NCI-H1694 (cell line): ENCODE results near the gene TNFRSF19.
"Not testable (repeated sequence)": the region's sequence is repeated elsewhere in the genome, so short reads cannot be mapped to it uniquely, and the experiment has no call there.

Experiments
- DNase-seq: peaks from one replicate; lab custom pipeline; 2025; lab: John Stamatoyannopoulos, UW

Gene TNFRSF19

GRCh38 chr13:23654111-23655110 lies 84.2 kb downstream of the TNFRSF19 start:
- DNase-seq, result no peak

- DNase-seq, result no peak
Observed at GRCh38 chr13:23655321-23655720, 85.1 kb downstream of the TNFRSF19 start.

- DNase-seq, result peak; percentile 50
Observed at GRCh38 chr13:23656637-23657371, 86.6 kb downstream of the TNFRSF19 start.

GRCh38 chr13:23658929-23659541 lies 88.8 kb downstream of the TNFRSF19 start:
- DNase-seq, result no peak

DNA sequence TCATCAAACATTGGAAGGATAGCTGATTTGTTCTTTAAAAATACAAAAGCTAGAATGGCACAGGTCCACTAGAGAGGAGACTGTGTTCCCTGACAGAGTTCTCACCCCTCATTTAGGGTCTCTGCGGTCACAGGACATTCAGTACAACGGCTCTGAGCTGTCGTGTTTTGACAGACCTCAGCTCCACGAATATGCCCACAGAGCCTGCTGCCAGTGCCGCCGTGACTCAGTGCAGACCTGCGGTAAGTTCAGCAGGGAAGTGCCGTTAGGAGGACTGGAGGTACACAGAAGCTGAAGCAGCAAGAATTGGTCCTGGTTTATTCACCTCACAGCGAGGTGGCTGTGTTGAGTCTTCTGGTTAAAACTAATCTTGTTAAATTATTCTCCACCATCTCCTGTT lies 90.0 kb downstream of the TNFRSF19 start:
- no peak for DNase-seq

- no peak for DNase-seq
Observed at GRCh38 chr13:23666582-23666981, 96.4 kb downstream of the TNFRSF19 start.

- DNase-seq, result no peak
Observed at GRCh38 chr13:23667750-23668149, 97.5 kb downstream of the TNFRSF19 start.

DNA sequence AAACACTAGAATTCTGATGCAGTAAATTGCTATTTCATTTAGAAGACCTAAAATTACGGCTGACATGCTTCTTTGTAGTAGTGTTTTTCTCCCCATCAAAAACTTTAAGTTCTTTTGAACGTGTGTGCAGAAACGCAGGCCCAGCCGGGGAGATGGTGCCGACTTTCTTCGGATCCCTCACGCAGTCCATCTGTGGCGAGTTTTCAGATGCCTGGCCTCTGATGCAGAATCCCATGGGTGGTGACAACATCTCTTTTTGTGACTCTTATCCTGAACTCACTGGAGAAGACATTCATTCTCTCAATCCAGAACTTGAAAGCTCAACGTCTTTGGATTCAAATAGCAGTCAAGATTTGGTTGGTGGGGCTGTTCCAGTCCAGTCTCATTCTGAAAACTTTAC lies 98.3 kb downstream of the TNFRSF19 start:
- no peak for DNase-seq

DNA sequence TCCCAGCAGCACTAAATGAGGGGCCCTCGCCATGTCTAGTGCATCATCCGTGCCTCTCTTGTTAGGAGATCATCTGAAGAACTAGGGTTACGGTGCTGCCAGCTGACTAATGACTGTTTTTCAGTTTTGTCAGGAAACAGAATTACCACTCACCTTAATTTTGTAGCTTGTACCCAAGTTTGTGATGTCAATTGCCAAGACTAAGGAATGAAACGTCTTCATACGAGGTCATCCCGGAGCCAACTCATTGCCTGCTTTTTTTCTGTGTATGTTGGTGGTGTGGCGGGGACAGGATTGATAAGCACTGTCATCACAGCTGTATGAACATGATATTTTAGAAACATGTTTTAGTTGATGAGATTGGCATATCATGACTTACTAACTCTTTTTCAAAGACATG lies 100.6 kb downstream of the TNFRSF19 start:
- no peak for DNase-seq

- no peak for DNase-seq
Observed at GRCh38 chr13:23671377-23671776, 101.2 kb downstream of the TNFRSF19 start.

DNA sequence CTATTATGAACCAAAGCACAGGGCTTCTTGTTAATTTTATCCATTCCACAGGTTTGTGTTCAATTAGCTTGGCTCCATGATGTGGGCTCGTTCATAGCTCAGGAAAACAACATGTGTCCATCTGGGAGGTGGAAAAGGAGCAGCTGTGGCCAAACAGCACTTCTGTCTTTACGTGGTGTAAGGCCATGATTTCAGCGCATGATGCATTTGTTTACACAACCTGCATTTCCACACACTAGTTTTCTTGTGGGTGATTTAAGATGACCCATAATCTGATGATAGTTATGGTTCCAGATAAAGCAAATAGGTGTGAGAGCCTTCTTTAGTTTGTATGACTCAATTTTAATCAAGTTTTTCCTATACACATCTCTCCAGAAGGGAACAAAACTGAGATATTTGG lies 101.7 kb downstream of the TNFRSF19 start:
- no peak for DNase-seq

- DNase-seq, result no peak
Observed at GRCh38 chr13:23672616-23673015, 102.4 kb downstream of the TNFRSF19 start.

GRCh38 chr13:23673354-23673753 lies 103.1 kb downstream of the TNFRSF19 start:
- DNase-seq, result no peak

DNA sequence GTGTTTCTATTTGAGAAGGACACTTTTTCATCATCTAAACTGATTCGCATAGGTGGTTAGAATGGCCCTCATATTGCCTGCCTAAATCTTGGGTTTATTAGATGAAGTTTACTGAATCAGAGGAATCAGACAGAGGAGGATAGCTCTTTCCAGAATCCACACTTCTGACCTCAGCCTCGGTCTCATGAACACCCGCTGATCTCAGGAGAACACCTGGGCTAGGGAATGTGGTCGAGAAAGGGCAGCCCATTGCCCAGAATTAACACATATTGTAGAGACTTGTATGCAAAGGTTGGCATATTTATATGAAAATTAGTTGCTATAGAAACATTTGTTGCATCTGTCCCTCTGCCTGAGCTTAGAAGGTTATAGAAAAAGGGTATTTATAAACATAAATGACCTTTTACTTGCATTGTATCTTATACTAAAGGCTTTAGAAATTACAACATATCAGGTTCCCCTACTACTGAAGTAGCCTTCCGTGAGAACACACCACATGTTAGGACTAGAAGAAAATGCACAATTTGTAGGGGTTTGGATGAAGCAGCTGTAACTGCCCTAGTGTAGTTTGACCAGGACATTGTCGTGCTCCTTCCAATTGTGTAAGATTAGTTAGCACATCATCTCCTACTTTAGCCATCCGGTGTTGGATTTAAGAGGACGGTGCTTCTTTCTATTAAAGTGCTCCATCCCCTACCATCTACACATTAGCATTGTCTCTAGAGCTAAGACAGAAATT lies 103.8 kb downstream of the TNFRSF19 start:
- DNase-seq, result no peak

DNA sequence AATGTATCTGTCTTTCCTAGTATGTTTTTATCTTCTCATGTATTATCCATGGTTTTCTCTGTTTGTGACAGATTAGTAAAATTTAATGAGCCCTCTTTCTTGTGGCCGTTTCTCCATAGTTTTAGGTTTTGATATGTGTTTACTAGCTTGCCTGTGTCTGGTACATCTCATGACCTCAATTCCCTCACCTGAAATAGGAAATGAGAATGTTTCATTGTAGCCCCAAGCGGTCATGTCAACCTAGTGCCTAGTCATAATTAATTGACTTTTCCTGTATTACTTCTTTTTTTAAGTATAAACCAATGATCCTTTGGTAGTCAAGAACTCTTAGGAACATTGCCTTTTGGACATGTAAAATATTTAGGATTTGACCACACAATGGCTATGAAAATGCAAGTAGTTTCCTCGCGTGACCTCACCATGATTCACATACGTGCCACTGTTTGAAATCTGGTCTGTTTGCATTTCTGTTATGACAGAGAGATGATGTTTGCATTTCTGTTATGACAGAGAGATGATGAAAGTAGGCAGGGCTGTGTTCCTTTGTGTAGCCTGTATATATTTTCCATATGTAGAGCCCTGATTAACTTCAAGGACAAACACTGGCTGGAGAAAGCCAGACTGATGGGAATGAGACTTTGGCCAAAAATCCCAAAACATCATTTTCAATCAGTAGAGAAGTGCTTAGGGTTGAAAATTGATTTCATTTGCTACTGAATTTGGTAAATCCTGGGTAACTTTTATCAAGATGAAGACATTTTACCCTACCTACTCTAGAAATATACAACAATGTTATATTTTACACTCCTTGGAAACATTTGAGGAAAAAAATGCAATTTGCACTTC lies 104.8 kb downstream of the TNFRSF19 start:
- DNase-seq, result no peak

- not testable (repeated sequence) for DNase-seq
Observed at GRCh38 chr13:23677679-23678288, 107.6 kb downstream of the TNFRSF19 start.

GRCh38 chr13:23678795-23679194 lies 108.6 kb downstream of the TNFRSF19 start:
- no peak for DNase-seq

DNA sequence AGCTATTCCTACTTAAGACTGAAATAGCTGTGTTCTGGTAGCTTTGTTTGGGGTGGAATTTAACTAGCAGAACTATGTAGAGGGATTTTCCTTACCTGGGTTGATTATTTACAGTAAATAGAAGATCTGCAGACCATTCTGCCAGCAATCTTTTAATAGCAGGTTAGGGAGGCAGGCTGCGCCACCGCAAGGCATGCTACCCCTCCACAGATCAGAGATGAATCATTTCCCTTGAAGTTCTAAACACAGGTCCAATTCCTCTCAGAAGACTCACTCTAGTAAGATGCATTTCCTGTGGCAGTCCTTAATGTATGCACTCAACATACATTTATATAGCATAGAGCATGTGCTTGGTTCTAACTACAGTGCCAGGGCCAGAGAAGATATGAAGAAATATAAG lies 109.0 kb downstream of the TNFRSF19 start:
- DNase-seq, result no peak

DNA sequence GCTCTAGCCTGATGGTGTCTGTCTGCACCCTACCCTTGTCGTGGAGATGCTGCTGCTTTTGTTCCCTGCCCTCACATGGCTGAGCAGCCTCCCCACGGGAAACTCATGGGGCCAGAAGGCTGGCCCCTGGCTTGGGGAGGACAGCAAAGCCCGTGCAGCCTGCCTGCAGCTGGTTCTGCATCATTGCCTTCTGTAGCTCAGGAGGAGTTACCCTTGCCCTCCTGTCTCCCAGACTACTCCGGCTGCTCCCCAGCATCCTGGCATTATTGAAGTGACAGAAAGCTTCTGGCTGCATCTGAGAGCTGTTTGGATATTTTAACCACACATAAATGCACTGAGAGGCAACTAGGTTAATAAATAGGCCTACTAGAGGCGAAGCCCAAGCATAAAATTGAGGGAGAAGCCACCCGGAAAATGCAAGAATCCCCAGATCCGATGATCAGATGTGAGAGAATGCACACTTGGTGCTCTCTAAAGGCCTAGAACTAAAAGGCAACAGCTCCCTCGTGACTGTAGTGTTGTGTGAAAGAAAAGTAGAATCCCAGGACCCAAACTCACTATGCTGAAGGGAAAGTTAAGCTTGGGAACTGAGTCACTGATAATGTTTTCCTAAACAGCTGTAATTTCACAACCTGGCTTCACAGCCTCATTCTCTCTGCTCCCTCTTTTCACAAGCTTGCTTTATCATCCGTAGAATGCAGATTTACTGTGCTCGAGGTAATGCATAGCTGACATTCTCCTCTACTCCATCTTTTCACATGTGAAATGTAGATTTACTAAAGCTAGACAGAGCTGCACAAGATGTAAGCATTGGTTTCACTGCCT lies 110.8 kb downstream of the TNFRSF19 start:
- no peak for DNase-seq

DNA sequence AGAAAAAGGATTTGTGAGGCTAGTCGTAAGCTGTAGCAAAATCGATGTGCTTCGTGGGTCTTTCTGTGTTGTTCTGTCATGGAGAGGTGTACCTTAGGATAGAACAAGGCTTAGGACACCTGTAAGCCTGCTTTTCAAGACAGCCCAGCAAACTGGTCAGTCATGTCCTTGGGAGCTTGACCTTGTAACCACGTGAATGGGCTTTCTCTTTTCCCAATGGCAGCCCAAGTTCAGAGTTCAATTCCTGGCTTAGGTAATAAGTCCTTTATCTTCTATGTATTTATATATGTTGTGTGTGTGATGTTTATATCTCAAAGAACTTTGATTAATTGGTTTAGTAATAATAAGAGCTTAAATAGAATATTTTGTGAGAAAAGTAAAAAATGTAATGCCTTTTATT lies 112.9 kb downstream of the TNFRSF19 start:
- DNase-seq, result no peak
